ENCODE data around the gene EXOSC7.

The EXOSC7 gene

GRCh38 chr3:45026957-45027356, 50.9 kb downstream of the EXOSC7 start:
- peak overlapping the region; percentile 93 for H3K27ac ChIP-seq (ENCODE audit: low read depth, low read length)
- no peaks in the 10 kb centered on the region for H3K27me3 ChIP-seq (ENCODE audit: control insufficient read depth in 5 of 5, insufficient read depth in 4 of 5, low read length in 5 of 5)
- no peaks in the 10 kb centered on the region for H3K9me3 ChIP-seq (ENCODE audit: control insufficient read depth in 5 of 5, low read length in 5 of 5)
- H3K4me1 ChIP-seq (ENCODE audit: control insufficient read depth in 5 of 5, insufficient read depth in 5 of 5, low read length in 5 of 5): peaks cover 13 to 71% (median 67%) of the 10 kb centered on the region in 5 donors
- peak overlapping the region; percentile 65 to 90 (median 80) for H3K4me3 ChIP-seq (ENCODE audit: low read depth in 1 of 5, low read length in 5 of 5)
- peak overlapping the region; percentile 57 to 80 (median 68) for H3K9ac ChIP-seq (ENCODE audit: low read length in 5 of 5)
- H3K36me3 ChIP-seq (ENCODE audit: control insufficient read depth in 5 of 5, insufficient read depth in 5 of 5, low read length in 5 of 5): peaks cover 0 to 26% (median 21%) of the 10 kb centered on the region in 5 donors

- Histone ChIP-seq H3K4me3 (ENCODE audit: low read depth in 1 of 5, low read length in 5 of 5) (peak overlapping the region; percentile 65 to 90 (median 80)), H3K9me3 (ENCODE audit: control insufficient read depth in 5 of 5, low read length in 5 of 5) (no peaks in the 10 kb centered on the region), H3K4me1 (ENCODE audit: control insufficient read depth in 5 of 5, insufficient read depth in 5 of 5, low read length in 5 of 5) (peaks cover 12 to 66% (median 63%) of the 10 kb centered on the region in 5 donors), H3K9ac (ENCODE audit: low read length in 5 of 5) (peak overlapping the region; percentile 54 to 79 (median 57)), H3K27me3 (ENCODE audit: control insufficient read depth in 5 of 5, insufficient read depth in 4 of 5, low read length in 5 of 5) (no peaks in the 10 kb centered on the region), H3K36me3 (ENCODE audit: control insufficient read depth in 5 of 5, insufficient read depth in 5 of 5, low read length in 5 of 5) (peaks cover 3 to 31% (median 26%) of the 10 kb centered on the region in 5 donors), H3K27ac (ENCODE audit: low read depth, low read length) (peak overlapping the region; percentile 93)
Observed at GRCh38 chr3:45027441-45027840, 51.4 kb downstream of the EXOSC7 start.

GRCh38 chr3:45029216-45029615, 53.2 kb downstream of the EXOSC7 start:
- H3K9me3 ChIP-seq (ENCODE audit: control insufficient read depth in 5 of 5, low read length in 5 of 5): no peaks in the 10 kb centered on the region
- H3K27ac ChIP-seq (ENCODE audit: low read depth, low read length): peak overlapping the region; percentile 93
- H3K36me3 ChIP-seq (ENCODE audit: control insufficient read depth in 5 of 5, insufficient read depth in 5 of 5, low read length in 5 of 5): peaks cover 7 to 47% (median 43%) of the 10 kb centered on the region in 5 donors
- H3K4me3 ChIP-seq (ENCODE audit: low read depth in 1 of 5, low read length in 5 of 5): peak overlapping the region; percentile 46 to 90 (median 65)
- peaks cover 18 to 78% (median 70%) of the 10 kb centered on the region in 5 donors for H3K4me1 ChIP-seq (ENCODE audit: control insufficient read depth in 5 of 5, insufficient read depth in 5 of 5, low read length in 5 of 5)
- peak overlapping the region in 3 of 5 donors; percentile 20 to 53 (median 44) for H3K9ac ChIP-seq (ENCODE audit: low read length in 5 of 5)
- H3K27me3 ChIP-seq (ENCODE audit: control insufficient read depth in 5 of 5, insufficient read depth in 4 of 5, low read length in 5 of 5): no peaks in the 10 kb centered on the region

- no peaks in the 10 kb centered on the region for H3K27me3 ChIP-seq (ENCODE audit: control insufficient read depth in 5 of 5, insufficient read depth in 4 of 5, low read length in 5 of 5)
- H3K36me3 ChIP-seq (ENCODE audit: control insufficient read depth in 5 of 5, insufficient read depth in 5 of 5, low read length in 5 of 5): peaks cover 7 to 50% (median 44%) of the 10 kb centered on the region in 5 donors
- H3K9me3 ChIP-seq (ENCODE audit: control insufficient read depth in 5 of 5, low read length in 5 of 5): no peaks in the 10 kb centered on the region
- peaks cover 18 to 78% (median 71%) of the 10 kb centered on the region in 5 donors for H3K4me1 ChIP-seq (ENCODE audit: control insufficient read depth in 5 of 5, insufficient read depth in 5 of 5, low read length in 5 of 5)
- peak overlapping the region; percentile 93 for H3K27ac ChIP-seq (ENCODE audit: low read depth, low read length)
- peak overlapping the region in 2 of 5 donors; percentile 20 to 53 for H3K9ac ChIP-seq (ENCODE audit: low read length in 5 of 5)
- H3K4me3 ChIP-seq (ENCODE audit: low read depth in 1 of 5, low read length in 5 of 5): peak overlapping the region in 4 of 5 donors; percentile 46 to 90 (median 62)
Observed at GRCh38 chr3:45029661-45030060, 53.6 kb downstream of the EXOSC7 start.

- Histone ChIP-seq H3K9me3 (ENCODE audit: control insufficient read depth in 5 of 5, low read length in 5 of 5) (no peaks in the 10 kb centered on the region), H3K36me3 (ENCODE audit: control insufficient read depth in 5 of 5, insufficient read depth in 5 of 5, low read length in 5 of 5) (peaks cover 7 to 67% (median 50%) of the 10 kb centered on the region in 5 donors), H3K9ac (ENCODE audit: low read length in 5 of 5) (no peak overlapping the region), H3K4me3 (ENCODE audit: low read depth in 1 of 5, low read length in 5 of 5) (no peak overlapping the region), H3K4me1 (ENCODE audit: control insufficient read depth in 5 of 5, insufficient read depth in 5 of 5, low read length in 5 of 5) (peaks cover 20 to 77% (median 68%) of the 10 kb centered on the region in 5 donors), H3K27me3 (ENCODE audit: control insufficient read depth in 5 of 5, insufficient read depth in 4 of 5, low read length in 5 of 5) (no peaks in the 10 kb centered on the region), H3K27ac (ENCODE audit: low read depth, low read length) (no peak overlapping the region)
Observed at GRCh38 chr3:45031531-45031930, 55.5 kb downstream of the EXOSC7 start.

GRCh38 chr3:45032113-45032512, 56.1 kb downstream of the EXOSC7 start:
- Histone ChIP-seq H3K4me1 (ENCODE audit: control insufficient read depth in 5 of 5, insufficient read depth in 5 of 5, low read length in 5 of 5) (peaks cover 20 to 77% (median 66%) of the 10 kb centered on the region in 5 donors), H3K4me3 (ENCODE audit: low read depth in 1 of 5, low read length in 5 of 5) (no peak overlapping the region), H3K36me3 (ENCODE audit: control insufficient read depth in 5 of 5, insufficient read depth in 5 of 5, low read length in 5 of 5) (peaks cover 7 to 71% (median 54%) of the 10 kb centered on the region in 5 donors), H3K9me3 (ENCODE audit: control insufficient read depth in 5 of 5, low read length in 5 of 5) (no peaks in the 10 kb centered on the region), H3K27ac (ENCODE audit: low read depth, low read length) (no peak overlapping the region), H3K9ac (ENCODE audit: low read length in 5 of 5) (no peak overlapping the region), H3K27me3 (ENCODE audit: control insufficient read depth in 5 of 5, insufficient read depth in 4 of 5, low read length in 5 of 5) (no peaks in the 10 kb centered on the region)

- no peaks in the 10 kb centered on the region for H3K9me3 ChIP-seq (ENCODE audit: control insufficient read depth in 5 of 5, low read length in 5 of 5)
- H3K4me3 ChIP-seq (ENCODE audit: low read depth in 1 of 5, low read length in 5 of 5): no peak overlapping the region
- peaks cover 7 to 76% (median 56%) of the 10 kb centered on the region in 5 donors for H3K36me3 ChIP-seq (ENCODE audit: control insufficient read depth in 5 of 5, insufficient read depth in 5 of 5, low read length in 5 of 5)
- peaks cover 21 to 64% (median 49%) of the 10 kb centered on the region in 5 donors for H3K4me1 ChIP-seq (ENCODE audit: control insufficient read depth in 5 of 5, insufficient read depth in 5 of 5, low read length in 5 of 5)
- peak overlapping the region; percentile 23 for H3K27ac ChIP-seq (ENCODE audit: low read depth, low read length)
- H3K27me3 ChIP-seq (ENCODE audit: control insufficient read depth in 5 of 5, insufficient read depth in 4 of 5, low read length in 5 of 5): no peaks in the 10 kb centered on the region
- no peak overlapping the region for H3K9ac ChIP-seq (ENCODE audit: low read length in 5 of 5)
Observed at GRCh38 chr3:45033791-45034190, 57.7 kb downstream of the EXOSC7 start.

GRCh38 chr3:45034612-45035252, 58.7 kb downstream of the EXOSC7 start:
- Histone ChIP-seq H3K9me3 (ENCODE audit: control insufficient read depth in 5 of 5, low read length in 5 of 5) (no peaks in the 10 kb centered on the region), H3K4me1 (ENCODE audit: control insufficient read depth in 5 of 5, insufficient read depth in 5 of 5, low read length in 5 of 5) (peaks cover 15 to 54% (median 40%) of the 10 kb centered on the region in 5 donors), H3K36me3 (ENCODE audit: control insufficient read depth in 5 of 5, insufficient read depth in 5 of 5, low read length in 5 of 5) (peaks cover 7 to 84% (median 52%) of the 10 kb centered on the region in 5 donors), H3K27me3 (ENCODE audit: control insufficient read depth in 5 of 5, insufficient read depth in 4 of 5, low read length in 5 of 5) (no peaks in the 10 kb centered on the region), H3K4me3 (ENCODE audit: low read depth in 1 of 5, low read length in 5 of 5) (peak overlapping the region in 2 of 5 donors; percentile 13 to 46), H3K9ac (ENCODE audit: low read length in 5 of 5) (peak overlapping the region in 1 of 5 donors; percentile 50), H3K27ac (ENCODE audit: low read depth, low read length) (peak overlapping the region; percentile 30)

- Histone ChIP-seq H3K27me3 (ENCODE audit: control insufficient read depth in 5 of 5, insufficient read depth in 4 of 5, low read length in 5 of 5) (no peaks in the 10 kb centered on the region), H3K4me3 (ENCODE audit: low read depth in 1 of 5, low read length in 5 of 5) (peak overlapping the region in 3 of 5 donors; percentile 13 to 46 (median 30)), H3K27ac (ENCODE audit: low read depth, low read length) (peak overlapping the region; percentile 37), H3K4me1 (ENCODE audit: control insufficient read depth in 5 of 5, insufficient read depth in 5 of 5, low read length in 5 of 5) (peaks cover 12 to 45% (median 34%) of the 10 kb centered on the region in 5 donors), H3K9ac (ENCODE audit: low read length in 5 of 5) (peak overlapping the region in 1 of 5 donors; percentile 50), H3K9me3 (ENCODE audit: control insufficient read depth in 5 of 5, low read length in 5 of 5) (no peaks in the 10 kb centered on the region), H3K36me3 (ENCODE audit: control insufficient read depth in 5 of 5, insufficient read depth in 5 of 5, low read length in 5 of 5) (peaks cover 7 to 75% (median 46%) of the 10 kb centered on the region in 5 donors)
Observed at GRCh38 chr3:45035441-45036301, 59.6 kb downstream of the EXOSC7 start.
